HG03280 (cell line): ENCODE data around the gene DIPK1C.

Experiments used
- ATAC-seq: cut with Tn5 transposase; IDR thresholded peaks from one replicate; pipeline ENCODE4 v1.9.1; 2021; ENCODE audit warnings: mild to moderate bottlenecking, moderate library complexity; ENCODE audit not compliant: unreplicated experiment

Gene DIPK1C

GRCh38 chr18:74425876-74426275 lies 31.2 kb downstream of the DIPK1C start:
- no peak for ATAC-seq

- ATAC-seq = no peak
Measured at GRCh38 chr18:74425161-74425560, 31.9 kb downstream of the DIPK1C start.

- no peak for ATAC-seq
Measured at GRCh38 chr18:74422541-74422940, 34.6 kb downstream of the DIPK1C start.

GRCh38 chr18:74420926-74421325 lies 36.2 kb downstream of the DIPK1C start:
- ATAC-seq = no peak

GRCh38 chr18:74420481-74420880 lies 36.6 kb downstream of the DIPK1C start:
- ATAC-seq = no peak

- ATAC-seq = no peak
Measured at GRCh38 chr18:74419761-74420160, 37.3 kb downstream of the DIPK1C start.

GRCh38 chr18:74418023-74418422 lies 39.1 kb downstream of the DIPK1C start:
- ATAC-seq = no peak

- no peak for ATAC-seq
Measured at GRCh38 chr18:74416124-74416523, 41.0 kb downstream of the DIPK1C start.

- no peak for ATAC-seq
Measured at GRCh38 chr18:74414953-74415515, 42.1 kb downstream of the DIPK1C start.

- no peak for ATAC-seq
Measured at GRCh38 chr18:74413836-74414235, 43.3 kb downstream of the DIPK1C start.

- no peak for ATAC-seq
Measured at GRCh38 chr18:74412116-74412880, 44.8 kb downstream of the DIPK1C start.

GRCh38 chr18:74411475-74411874 lies 45.6 kb downstream of the DIPK1C start:
- no peak for ATAC-seq

GRCh38 chr18:74410441-74410992 lies 46.6 kb downstream of the DIPK1C start:
- no peak for ATAC-seq

- ATAC-seq = no peak
Measured at GRCh38 chr18:74407888-74408287, 49.2 kb downstream of the DIPK1C start.

- no peak for ATAC-seq
Measured at GRCh38 chr18:74402806-74403433, 54.2 kb downstream of the DIPK1C start.

- no peak for ATAC-seq
Measured at GRCh38 chr18:74400813-74401212, 56.3 kb downstream of the DIPK1C start.

- ATAC-seq = no peak
Measured at GRCh38 chr18:74399091-74399887, 57.8 kb downstream of the DIPK1C start.

GRCh38 chr18:74397572-74397971 lies 59.5 kb downstream of the DIPK1C start:
- no peak for ATAC-seq

- ATAC-seq = no peak
Measured at GRCh38 chr18:74396171-74397169, 60.6 kb downstream of the DIPK1C start.

GRCh38 chr18:74395648-74396154 lies 61.4 kb downstream of the DIPK1C start:
- no peak for ATAC-seq
